Spleen (tissue), 11 donors: ENCODE results near the gene CACNA1C. TPM values are rescaled to one million over a fixed set of nuclear protein-coding genes. Genes with fewer than 3 reads are reported as not detected.

Experiments
- DNase-seq: peaks from one replicate; pipeline ENCODE4 v3.0.0-alpha.2; 2020
- H3K27ac ChIP-seq, 8 donors: fragments of 200-600 bp; sonication (generic) in 7 of 8; 1 replicate in 4 of 8; 2 replicates in 4 of 8; pipeline versions ENCODE4 v1.5.0 to v1.8.0; 2016 to 2021; ENCODE audit warnings: inconsistent platforms in 4 of 8, mild to moderate bottlenecking in 4 of 8, moderate library complexity in 1 of 8
- H3K27me3 ChIP-seq, 7 donors: fragments of 200-600 bp; sonication (generic) in 6 of 7; replicated peaks in 1 of 7; 1 replicate in 4 of 7; 2 replicates in 3 of 7; pipeline versions ENCODE4 v1.5.0 to v1.8.0; 2016 to 2021; ENCODE audit warnings: inconsistent platforms in 3 of 7, mild to moderate bottlenecking in 1 of 7
- H3K36me3 ChIP-seq, 6 donors: fragments of 200-600 bp; sonication (generic) in 5 of 6; 1 replicate in 4 of 6; 2 replicates in 2 of 6; pipeline versions ENCODE4 v1.5.0 to v1.8.0; 2016 to 2021; ENCODE audit warnings: inconsistent platforms in 2 of 6
- H3K4me1 ChIP-seq, 6 donors: fragments of 200-600 bp; sonication (generic) in 5 of 6; 1 replicate in 3 of 6; 2 replicates in 3 of 6; pipeline versions ENCODE4 v1.5.0 to v1.8.0; 2016 to 2021; ENCODE audit warnings: inconsistent platforms in 3 of 6
- H3K4me3 ChIP-seq, 8 donors: fragments of 200-600 bp; sonication (generic) in 7 of 8; 1 replicate in 4 of 8; 2 replicates in 4 of 8; pipeline versions ENCODE4 v1.5.0 to v1.8.0; 2016 to 2021; ENCODE audit warnings: inconsistent platforms in 4 of 8, mild to moderate bottlenecking in 4 of 8, moderate library complexity in 2 of 8
- H3K9me3 ChIP-seq, 8 donors: fragments of 200-600 bp; sonication (generic) in 7 of 8; 1 replicate in 4 of 8; 2 replicates in 4 of 8; pipeline versions ENCODE4 v1.5.0 to v1.8.0; 2016 to 2021; ENCODE audit warnings: inconsistent platforms in 4 of 8
- POLR2A ChIP-seq, 3 donors: fragments of 450-650 bp; IDR thresholded peaks; one replicate each; pipeline ENCODE4 v1.5.1; 2017; ENCODE audit warnings: antibody characterized with exemption in 3 of 3, mild to moderate bottlenecking in 1 of 3
- POLR2AphosphoS5 ChIP-seq, 3 donors: sonication (generic); formaldehyde crosslinking; IDR thresholded peaks; one replicate each; pipeline ENCODE4 v1.5.1; 2017; ENCODE audit warnings: antibody characterized with exemption in 3 of 3
- WGBS, 5 donors: extraction: QIAGEN DNeasy Blood & Tissue Kit in 3 of 5; methylation state at CpG; one replicate each; pipeline versions ENCODE4 v1.1.5 to v1.1.7; 2013 to 2018; 5-methylcytosine and 5-hydroxymethylcytosine counted together
- intact Hi-C: fragments of 100-400 bp; cut with DNase I; formaldehyde crosslinking; loops from one replicate; pipeline ENCODE4 v1.15.0; 2023; ENCODE audit warnings: low total_unique reads
- polyA plus RNA-seq, 3 donors: library from polyadenylated mRNA; stranded (reverse); fragments of 200-250 nt; gene quantifications; one replicate each; pipeline ENCODE4 v1.2.1, GENCODE V29; 2013
- total RNA-seq, 7 donors: library from RNA; depleted of rRNA in 3 of 7; stranded (reverse); fragments of >200 nt in 3 of 7; fragmentation: NEBNext Ultra II Directional in 4 of 7; extraction: Animal tissue kit (Norgen Biotek cat#: 25700) in 4 of 7; gene quantifications; one replicate each; pipeline versions ENCODE4 v1.1.0 to v1.2.1, GENCODE V29; 2016 to 2021
- TF ChIP-seq, protein P1 (sequence below), 11 experiments: fragments of 200-600 bp in 7 of 11; fragments of 450-650 bp in 4 of 11; sonication (generic) in 4 of 11; IDR thresholded peaks in 8 of 11; conservative IDR thresholded peaks in 3 of 11; 1 replicate in 7 of 11; 2 replicates in 4 of 11; pipeline versions ENCODE4 v1.4.0 to v1.8.0; 2016 to 2021; ENCODE audit warnings: antibody characterized with exemption in 11 of 11, inconsistent platforms in 4 of 11, mild to moderate bottlenecking in 1 of 11
- donor health status: healthy with polysubstance abuse.
- donor health status: DM: no; HTN: no; CAD: no; lungs with moderate emphysema.
- donor health status: DM: no; HTN: no; CAD: no.
- donor health status: Bipolar disorder and iron deficiency.
- donor health status: healthy.
- donor health status: DM: no; HTN: no; CAD: no.
- donor health status: DM: yes; HTN: yes; CAD: no.

Gene CACNA1C
- total and polyA plus RNA-seq, 10 donors: 0.67 to 27.6 (median 18.4) TPM

- Histone ChIP-seq H3K4me1 (no peaks in the 10 kb centered on the region), H3K9me3 (no peaks in the 10 kb centered on the region), H3K36me3 (no peaks in the 10 kb centered on the region), H3K27me3 (peaks cover 0 to 11% (median 0%) of the 10 kb centered on the region in 7 donors), H3K4me3 (no peak overlapping the region), H3K27ac (no peak overlapping the region)
- intact Hi-C loops: no loop called here
- 64 to 85% (median 77%) methylated on average over 5 of the region's 5 CpGs for WGBS, 5 donors
- DNase-seq: no peak
- no peak for TF ChIP-seq POLR2AphosphoS5 (IDR thresholded peaks at IDR 0.05)
- TF ChIP-seq, protein P1, sequence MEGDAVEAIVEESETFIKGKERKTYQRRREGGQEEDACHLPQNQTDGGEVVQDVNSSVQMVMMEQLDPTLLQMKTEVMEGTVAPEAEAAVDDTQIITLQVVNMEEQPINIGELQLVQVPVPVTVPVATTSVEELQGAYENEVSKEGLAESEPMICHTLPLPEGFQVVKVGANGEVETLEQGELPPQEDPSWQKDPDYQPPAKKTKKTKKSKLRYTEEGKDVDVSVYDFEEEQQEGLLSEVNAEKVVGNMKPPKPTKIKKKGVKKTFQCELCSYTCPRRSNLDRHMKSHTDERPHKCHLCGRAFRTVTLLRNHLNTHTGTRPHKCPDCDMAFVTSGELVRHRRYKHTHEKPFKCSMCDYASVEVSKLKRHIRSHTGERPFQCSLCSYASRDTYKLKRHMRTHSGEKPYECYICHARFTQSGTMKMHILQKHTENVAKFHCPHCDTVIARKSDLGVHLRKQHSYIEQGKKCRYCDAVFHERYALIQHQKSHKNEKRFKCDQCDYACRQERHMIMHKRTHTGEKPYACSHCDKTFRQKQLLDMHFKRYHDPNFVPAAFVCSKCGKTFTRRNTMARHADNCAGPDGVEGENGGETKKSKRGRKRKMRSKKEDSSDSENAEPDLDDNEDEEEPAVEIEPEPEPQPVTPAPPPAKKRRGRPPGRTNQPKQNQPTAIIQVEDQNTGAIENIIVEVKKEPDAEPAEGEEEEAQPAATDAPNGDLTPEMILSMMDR (IDR thresholded peaks at IDR 0.05 in 8 of 11, conservative IDR thresholded peaks at IDR 0.05 in 3 of 11): no peak
- no peak for TF ChIP-seq POLR2A (IDR thresholded peaks at IDR 0.05)
These were observed 410.9 kb downstream of the CACNA1C start for GRCh38 chr12:2463719-2464118.

- intact Hi-C loops: no loop called here
- H3K9me3 ChIP-seq: no peaks in the 10 kb centered on the region
- no peaks in the 10 kb centered on the region for H3K36me3 ChIP-seq
- no peak overlapping the region for H3K4me3 ChIP-seq
- TF ChIP-seq, protein P1 (IDR thresholded peaks at IDR 0.05 in 8 of 11, conservative IDR thresholded peaks at IDR 0.05 in 3 of 11): no peak
- TF ChIP-seq POLR2A (IDR thresholded peaks at IDR 0.05): no peak
- no peak for TF ChIP-seq POLR2AphosphoS5 (IDR thresholded peaks at IDR 0.05)
- no peak overlapping the region for H3K27ac ChIP-seq
- peaks cover 0 to 11% (median 0%) of the 10 kb centered on the region in 7 donors for H3K27me3 ChIP-seq
- 88 to 93% (median 91%) methylated on average over 10 of the region's 10 CpGs for WGBS, 5 donors
- H3K4me1 ChIP-seq: no peaks in the 10 kb centered on the region
- DNase-seq: no peak
These were observed 412.9 kb downstream of the CACNA1C start for GRCh38 chr12:2465681-2466080.

- no peak for DNase-seq
- Histone ChIP-seq H3K36me3 (no peaks in the 10 kb centered on the region), H3K4me1 (no peaks in the 10 kb centered on the region), H3K4me3 (no peak overlapping the region), H3K27ac (no peak overlapping the region), H3K27me3 (peaks cover 0 to 11% (median 0%) of the 10 kb centered on the region in 7 donors), H3K9me3 (no peaks in the 10 kb centered on the region)
- 71 to 87% (median 74%) methylated on average over 3 of the region's 3 CpGs for WGBS, 5 donors
- TF ChIP-seq POLR2AphosphoS5 (IDR thresholded peaks at IDR 0.05): no peak
- no peak for TF ChIP-seq POLR2A (IDR thresholded peaks at IDR 0.05)
- TF ChIP-seq, protein P1 (IDR thresholded peaks at IDR 0.05 in 8 of 11, conservative IDR thresholded peaks at IDR 0.05 in 3 of 11): no peak
- intact Hi-C loops: no loop called here
These were observed 413.4 kb downstream of the CACNA1C start for GRCh38 chr12:2466211-2466610.

GRCh38 chr12:2467447-2468195 lies 414.8 kb downstream of the CACNA1C start:
- H3K27ac ChIP-seq: no peak overlapping the region
- H3K27me3 ChIP-seq: peaks cover 0 to 11% (median 0%) of the 10 kb centered on the region in 7 donors
- TF ChIP-seq, protein P1 (IDR thresholded peaks at IDR 0.05 in 8 of 11, conservative IDR thresholded peaks at IDR 0.05 in 3 of 11): no peak
- TF ChIP-seq POLR2AphosphoS5 (IDR thresholded peaks at IDR 0.05) (no peak), POLR2A (IDR thresholded peaks at IDR 0.05) (no peak)
- no peaks in the 10 kb centered on the region for H3K4me1 ChIP-seq
- intact Hi-C loops: no loop called here
- no peak for DNase-seq
- no peak overlapping the region for H3K4me3 ChIP-seq
- H3K9me3 ChIP-seq: no peaks in the 10 kb centered on the region
- H3K36me3 ChIP-seq: no peaks in the 10 kb centered on the region
- WGBS, 5 donors: 90 to 97% (median 94%) methylated on average over 17 of the region's 17 CpGs
